H1 (cell line): ENCODE results near the gene NPFFR1. TPM values are rescaled to one million over a fixed set of nuclear protein-coding genes. Genes with fewer than 3 reads are reported as not detected.

Experiments used
- CTCF ChIA-PET: fragments of 300-600 bp; sonication (Branson Sonifier 250); formaldehyde crosslinking; loops from one replicate; lab custom pipeline; 2021; ENCODE audit not compliant: partially characterized antibody; lab: Charles Lee
- POLR2A ChIA-PET: fragments of 300-600 bp; sonication (Branson Sonifier 250); formaldehyde crosslinking; loops from one replicate; lab custom pipeline; 2021; ENCODE audit warnings: inconsistent platforms; ENCODE audit not compliant: partially characterized antibody; lab: Charles Lee
- DNase-seq, 2 experiments: peaks; one replicate each; pipeline versions ENCODE4 v3.0.0 to v3.0.0-alpha.2; 2010 to 2022; ENCODE audit warnings: low spot score in 2 of 2, low read depth in 1 of 2, mixed read lengths in 1 of 2
- FAIRE-seq: peaks from 2 replicates; lab custom pipeline; 2011; peaks lifted over from hg19 to GRCh38; lab: Jason Lieb, UNC
- H2AFZ ChIP-seq: 2 replicates; pipeline ENCODE4 v1.8.1; 2012; ENCODE audit warnings: low read length, inconsistent platforms
- H2AK5ac ChIP-seq: 2 replicates; pipeline ENCODE4 v1.6.1; 2013; ENCODE audit warnings: low read depth, low read length
- H2BK120ac ChIP-seq: replicated peaks from 2 replicates; pipeline ENCODE3; 2013; ENCODE audit warnings: low read depth, low read length, inconsistent platforms
- H2BK12ac ChIP-seq: 2 replicates; pipeline ENCODE4 v1.6.1; 2013; ENCODE audit warnings: low read depth, low read length
- H2BK15ac ChIP-seq: 2 replicates; pipeline ENCODE4 v1.6.1; 2013; ENCODE audit warnings: low read length
- H2BK20ac ChIP-seq: 2 replicates; pipeline ENCODE4 v1.6.1; 2013; ENCODE audit warnings: low read length
- H2BK5ac ChIP-seq: 2 replicates; pipeline ENCODE4 v1.6.1; 2013; ENCODE audit warnings: low read depth, low read length
- H3K14ac ChIP-seq: 2 replicates; pipeline ENCODE4 v1.6.1; 2013; ENCODE audit warnings: inconsistent platforms; ENCODE audit not compliant: insufficient read length
- H3K18ac ChIP-seq: 2 replicates; pipeline ENCODE4 v1.6.1; 2013; ENCODE audit warnings: low read length; ENCODE audit errors: extremely low read depth
- H3K23ac ChIP-seq: 2 replicates; pipeline ENCODE4 v1.6.1; 2013; ENCODE audit warnings: inconsistent platforms; ENCODE audit not compliant: insufficient read length
- H3K23me2 ChIP-seq: 2 replicates; pipeline ENCODE4 v1.6.1; 2013; ENCODE audit warnings: low read depth, low read length
- H3K27ac ChIP-seq: 2 replicates; pipeline ENCODE4 v1.6.1; 2011; ENCODE audit warnings: low read depth, low read length, inconsistent platforms
- H3K27me3 ChIP-seq, 4 experiments: replicated peaks in 1 of 4; 1 replicate in 1 of 4; 2 replicates in 3 of 4; pipeline versions ENCODE4 v1.6.1 to v1.8.1; 2011 to 2013; ENCODE audit warnings: low read length in 3 of 4, mild to moderate bottlenecking in 3 of 4, inconsistent platforms in 2 of 4, mixed read lengths in 2 of 4, moderate library complexity in 1 of 4; ENCODE audit not compliant: control insufficient read depth in 3 of 4, insufficient read depth in 3 of 4; ENCODE audit errors: extremely low read depth in 1 of 4
- H3K36me3 ChIP-seq, 4 experiments: 2 replicates each; pipeline versions ENCODE4 v1.6.1 to v1.8.1; 2011 to 2013; ENCODE audit warnings: mild to moderate bottlenecking in 4 of 4, low read length in 3 of 4, moderate library complexity in 2 of 4, control low read depth in 1 of 4, inconsistent platforms in 1 of 4; ENCODE audit not compliant: insufficient read depth in 4 of 4, control insufficient read depth in 2 of 4
- H3K4ac ChIP-seq: replicated peaks from 2 replicates; pipeline ENCODE3; 2013; ENCODE audit warnings: low read length, low read depth, mixed read lengths, inconsistent platforms; ENCODE audit not compliant: insufficient read length
- H3K4me1 ChIP-seq, 4 experiments: replicated peaks in 1 of 4; 1 replicate in 1 of 4; 2 replicates in 3 of 4; pipeline versions ENCODE4 v1.6.1 to v1.8.1; 2011 to 2013; ENCODE audit warnings: low read length in 3 of 4, inconsistent platforms in 2 of 4, mixed read lengths in 1 of 4; ENCODE audit not compliant: insufficient read depth in 4 of 4, control insufficient read depth in 3 of 4
- H3K4me2 ChIP-seq, 2 experiments: 2 replicates each; pipeline versions ENCODE4 v1.6.1 to v1.8.1; 2011 to 2013; ENCODE audit warnings: low read depth in 2 of 2, low read length in 2 of 2, control low read depth in 1 of 2, inconsistent platforms in 1 of 2, mild to moderate bottlenecking in 1 of 2; ENCODE audit not compliant: insufficient read depth in 1 of 2
- H3K4me3 ChIP-seq, 4 experiments: fragments of 200-600, 300-600 bp in 1 of 4; sonication (generic), shearing (Covaris generic), sonication (Bioruptor Twin) in 1 of 4; 2 replicates each; pipeline versions ENCODE4 v1.5.1 to v1.8.1; 2011 to 2016; ENCODE audit warnings: low read length in 4 of 4, low read depth in 3 of 4, control low read depth in 2 of 4, inconsistent platforms in 2 of 4, mild to moderate bottlenecking in 2 of 4, mixed read lengths in 1 of 4, moderate library complexity in 1 of 4; ENCODE audit not compliant: insufficient read depth in 2 of 4; ENCODE audit errors: extremely low read depth in 1 of 4
- H3K56ac ChIP-seq: replicated peaks from 2 replicates; pipeline ENCODE3; 2013; ENCODE audit warnings: low read depth, mild to moderate bottlenecking, mixed read lengths, low read length, inconsistent platforms; ENCODE audit not compliant: insufficient read length
- H3K79me1 ChIP-seq: 2 replicates; pipeline ENCODE4 v1.6.1; 2013; ENCODE audit warnings: low read depth, low read length, control low read depth
- H3K79me2 ChIP-seq, 2 experiments: 2 replicates each; pipeline versions ENCODE4 v1.6.1 to v1.8.1; 2012 to 2013; ENCODE audit warnings: low read length in 2 of 2, mild to moderate bottlenecking in 2 of 2, inconsistent platforms in 1 of 2; ENCODE audit not compliant: insufficient read depth in 2 of 2, control insufficient read depth in 1 of 2
- H3K9ac ChIP-seq, 4 experiments: replicated peaks in 1 of 4; 1 replicate in 1 of 4; 2 replicates in 3 of 4; pipeline versions ENCODE4 v1.6.1 to v1.8.1; 2011 to 2013; ENCODE audit warnings: low read depth in 3 of 4, low read length in 3 of 4, control low read depth in 2 of 4, mild to moderate bottlenecking in 2 of 4, moderate library complexity in 2 of 4, inconsistent platforms in 1 of 4; ENCODE audit errors: extremely low read depth in 1 of 4
- H3K9me3 ChIP-seq, 2 experiments: 2 replicates each; pipeline versions ENCODE4 v1.6.1 to v1.8.1; 2012 to 2013; ENCODE audit warnings: mild to moderate bottlenecking in 2 of 2, moderate library complexity in 2 of 2, control low read depth in 1 of 2, inconsistent platforms in 1 of 2, low read depth in 1 of 2, low read length in 1 of 2, mixed read lengths in 1 of 2; ENCODE audit not compliant: insufficient read depth in 2 of 2
- H4K20me1 ChIP-seq, 2 experiments: replicated peaks in 1 of 2; 2 replicates each; pipeline versions ENCODE3 to v1.8.1; 2011 to 2013; ENCODE audit warnings: inconsistent platforms in 2 of 2, low read length in 2 of 2, mild to moderate bottlenecking in 1 of 2; ENCODE audit not compliant: insufficient read depth in 2 of 2, control insufficient read depth in 1 of 2
- H4K5ac ChIP-seq: 2 replicates; pipeline ENCODE4 v1.6.1; 2013; ENCODE audit warnings: low read length, low read depth, mixed read lengths, inconsistent platforms; ENCODE audit not compliant: insufficient read length
- H4K8ac ChIP-seq: 2 replicates; pipeline ENCODE4 v1.8.0; 2013; ENCODE audit warnings: mild to moderate bottlenecking, moderate library complexity, low read length, inconsistent platforms; ENCODE audit not compliant: insufficient read depth; ENCODE audit errors: extremely low read depth
- H4K91ac ChIP-seq: replicated peaks from 2 replicates; pipeline ENCODE3; 2013; ENCODE audit warnings: low read length, mixed read lengths, inconsistent platforms; ENCODE audit not compliant: insufficient read length
- RAD21 ChIP-seq, 2 experiments: IDR thresholded peaks in 1 of 2; conservative IDR thresholded peaks in 1 of 2; 2 replicates each; pipeline ENCODE4 v1.6.1; 2011; ENCODE audit warnings: low read depth in 2 of 2, low read length in 2 of 2, improper control_type of control experiment in 1 of 2, inconsistent platforms in 1 of 2, mild to moderate bottlenecking in 1 of 2, moderate library complexity in 1 of 2
- SIN3A ChIP-seq, 2 experiments: IDR thresholded peaks in 1 of 2; conservative IDR thresholded peaks in 1 of 2; 2 replicates each; pipeline ENCODE4 v1.6.1; 2011 to 2012; ENCODE audit warnings: low read length in 2 of 2, improper control_type of control experiment in 1 of 2, low read depth in 1 of 2, mild to moderate bottlenecking in 1 of 2
- WGBS, 2 experiments: shearing (Covaris generic) in 1 of 2; methylation state at CpG; one replicate each; pipeline versions ENCODE4 v1.1.6 to v1.1.7; 2013 to 2015; ENCODE audit warnings: low lambda C conversion rate in 2 of 2, mixed read lengths in 2 of 2, inconsistent platforms in 1 of 2, low coverage in 1 of 2, missing lambda C conversion rate in 1 of 2; ENCODE audit not compliant: insufficient replicate concordance in 2 of 2, insufficient coverage in 1 of 2, insufficient read length in 1 of 2; ENCODE audit errors: extremely low coverage in 1 of 2, missing lambda C conversion rate in 1 of 2; 5-methylcytosine and 5-hydroxymethylcytosine counted together
- polyA plus RNA-seq, 7 experiments: library from polyadenylated mRNA; depleted of rRNA in 3 of 7; stranded (reverse) in 5 of 7; unstranded in 2 of 7; fragments of >200 nt in 5 of 7; fragments of 200-250 nt in 2 of 7; gene quantifications; 1 replicate in 5 of 7; 2 replicates in 1 of 7; 4 replicates in 1 of 7; pipeline versions ENCODE4 v1.2.1 to v1.2.3, GENCODE V29; 2011 to 2013; ENCODE audit warnings: missing spikeins in 2 of 7, mixed read lengths in 2 of 7
- total RNA-seq: library from RNA; stranded (reverse); fragmentation: NEBNext Ultra II Directional; extraction: Animal tissue kit (Norgen Biotek cat#: 25700); gene quantifications from 2 replicates; pipeline ENCODE4 v1.2.1, GENCODE V29; 2021
- TF ChIP-seq, protein P1 (sequence below): IDR thresholded peaks from 2 replicates; pipeline ENCODE4 v1.6.1; 2012; ENCODE audit warnings: low read length, inconsistent platforms
- TF ChIP-seq, protein P2 (sequence below): IDR thresholded peaks from 2 replicates; pipeline ENCODE4 v1.6.1; 2012; ENCODE audit warnings: inconsistent platforms
- TF ChIP-seq, protein P3 (sequence below), 3 experiments: IDR thresholded peaks; 1 replicate in 2 of 3; 2 replicates in 1 of 3; pipeline versions ENCODE4 v1.5.1 to v1.6.1; 2011; ENCODE audit warnings: low read length in 3 of 3, mild to moderate bottlenecking in 3 of 3, inconsistent platforms in 2 of 3, low read depth in 1 of 3, moderate library complexity in 1 of 3; ENCODE audit not compliant: insufficient read depth in 1 of 3; ENCODE audit errors: control extremely low read depth in 1 of 3

Gene NPFFR1
- total and polyA plus RNA-seq, 2 of the 8 experiments (the other 6 are each of a cell fraction or from before 2014, with no cell fraction given) = 0.02 to 0.06 TPM

DNA sequence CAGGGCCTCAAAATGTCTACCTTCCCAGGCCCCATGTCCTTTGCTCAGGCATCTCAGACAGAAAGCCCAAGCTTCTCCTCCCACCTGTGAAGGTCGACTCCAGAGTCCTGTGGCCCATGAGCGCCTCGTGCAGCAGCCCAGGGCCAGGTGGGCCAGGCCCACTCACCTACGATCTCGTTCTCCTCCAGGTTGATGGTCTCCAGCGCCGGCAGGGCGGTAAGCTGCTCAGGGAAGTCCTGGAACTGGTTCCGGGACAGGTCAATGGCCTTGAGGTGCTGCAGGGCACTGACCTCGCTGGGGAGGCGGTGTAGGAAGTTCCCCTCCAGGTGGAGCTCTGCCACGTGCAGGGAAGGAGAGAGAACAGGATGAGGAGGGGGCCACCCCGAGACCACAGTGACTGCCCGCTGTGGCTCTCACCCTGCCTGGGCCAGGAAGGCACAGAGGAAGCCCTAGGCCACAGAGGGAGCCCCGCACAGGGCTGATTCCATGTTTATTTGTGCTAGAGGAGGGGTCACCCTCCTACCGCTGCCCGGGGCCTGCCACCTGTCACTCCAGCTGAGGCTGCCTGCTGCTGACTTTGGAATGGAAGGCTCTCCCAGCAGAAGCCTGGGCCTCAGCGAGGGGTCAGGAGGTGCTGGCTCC is 40.0 kb upstream of the NPFFR1 start:
- no peaks in the 10 kb centered on the region for H4K20me1 ChIP-seq
- H3K4me2 ChIP-seq = no peak overlapping the region
- H3K27me3 ChIP-seq = no peaks in the 10 kb centered on the region
- peak overlapping the region; percentile 45 for H4K8ac ChIP-seq
- no peak for FAIRE-seq
- no peaks in the 10 kb centered on the region; the same call in 1 of the 2 replicates for H3K79me1 ChIP-seq
- H3K14ac ChIP-seq = no peak overlapping the region
- no peak overlapping the region for H2BK120ac ChIP-seq
- TF ChIP-seq, protein P1, sequence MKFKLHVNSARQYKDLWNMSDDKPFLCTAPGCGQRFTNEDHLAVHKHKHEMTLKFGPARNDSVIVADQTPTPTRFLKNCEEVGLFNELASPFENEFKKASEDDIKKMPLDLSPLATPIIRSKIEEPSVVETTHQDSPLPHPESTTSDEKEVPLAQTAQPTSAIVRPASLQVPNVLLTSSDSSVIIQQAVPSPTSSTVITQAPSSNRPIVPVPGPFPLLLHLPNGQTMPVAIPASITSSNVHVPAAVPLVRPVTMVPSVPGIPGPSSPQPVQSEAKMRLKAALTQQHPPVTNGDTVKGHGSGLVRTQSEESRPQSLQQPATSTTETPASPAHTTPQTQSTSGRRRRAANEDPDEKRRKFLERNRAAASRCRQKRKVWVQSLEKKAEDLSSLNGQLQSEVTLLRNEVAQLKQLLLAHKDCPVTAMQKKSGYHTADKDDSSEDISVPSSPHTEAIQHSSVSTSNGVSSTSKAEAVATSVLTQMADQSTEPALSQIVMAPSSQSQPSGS = no peak
- TF ChIP-seq, protein P2, sequence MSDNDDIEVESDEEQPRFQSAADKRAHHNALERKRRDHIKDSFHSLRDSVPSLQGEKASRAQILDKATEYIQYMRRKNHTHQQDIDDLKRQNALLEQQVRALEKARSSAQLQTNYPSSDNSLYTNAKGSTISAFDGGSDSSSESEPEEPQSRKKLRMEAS = peak; percentile 84
- TF ChIP-seq RAD21 (IDR thresholded peaks at IDR 0.05 in 1 of 2, conservative IDR thresholded peaks at IDR 0.05 in 1 of 2; ENCODE audit: low read depth in 2 of 2, low read length in 2 of 2) = peak; percentile 19 to 33; a peak in 2 of 4 replicates
- TF ChIP-seq, protein P3, sequence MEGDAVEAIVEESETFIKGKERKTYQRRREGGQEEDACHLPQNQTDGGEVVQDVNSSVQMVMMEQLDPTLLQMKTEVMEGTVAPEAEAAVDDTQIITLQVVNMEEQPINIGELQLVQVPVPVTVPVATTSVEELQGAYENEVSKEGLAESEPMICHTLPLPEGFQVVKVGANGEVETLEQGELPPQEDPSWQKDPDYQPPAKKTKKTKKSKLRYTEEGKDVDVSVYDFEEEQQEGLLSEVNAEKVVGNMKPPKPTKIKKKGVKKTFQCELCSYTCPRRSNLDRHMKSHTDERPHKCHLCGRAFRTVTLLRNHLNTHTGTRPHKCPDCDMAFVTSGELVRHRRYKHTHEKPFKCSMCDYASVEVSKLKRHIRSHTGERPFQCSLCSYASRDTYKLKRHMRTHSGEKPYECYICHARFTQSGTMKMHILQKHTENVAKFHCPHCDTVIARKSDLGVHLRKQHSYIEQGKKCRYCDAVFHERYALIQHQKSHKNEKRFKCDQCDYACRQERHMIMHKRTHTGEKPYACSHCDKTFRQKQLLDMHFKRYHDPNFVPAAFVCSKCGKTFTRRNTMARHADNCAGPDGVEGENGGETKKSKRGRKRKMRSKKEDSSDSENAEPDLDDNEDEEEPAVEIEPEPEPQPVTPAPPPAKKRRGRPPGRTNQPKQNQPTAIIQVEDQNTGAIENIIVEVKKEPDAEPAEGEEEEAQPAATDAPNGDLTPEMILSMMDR (IDR thresholded peaks at IDR 0.05; ENCODE audit: control extremely low read depth in 1 of 3, insufficient read depth in 1 of 3, low read depth in 1 of 3, low read length in 3 of 3) = peak; percentile 29 to 62 (median 56); a peak in 3 of 4 replicates
- no peak for TF ChIP-seq SIN3A (conservative IDR thresholded peaks at IDR 0.05 in 1 of 2, IDR thresholded peaks at IDR 0.05 in 1 of 2; ENCODE audit: low read depth in 1 of 2, low read length in 2 of 2)
- WGBS, 2 experiments = 79% methylated on average over 18 of the region's 18 CpGs; no CpG with 5 or more reads in 1 of the 2 experiments
- no peak overlapping the region for H3K4ac ChIP-seq
- H3K79me2 ChIP-seq = no peaks in the 10 kb centered on the region
- H3K23me2 ChIP-seq = no peaks in the 10 kb centered on the region
- CTCF ChIA-PET = interaction anchor here (0.7 to 4.3 kb wide), 24 partner anchors 8 to 124 kb away, joined by 3 to 40 read pairs (median 4); no protein-coding TSS in a partner anchor
- POLR2A ChIA-PET = interaction anchor here (1.1 to 1.8 kb wide), 3 partner anchors 12 to 80 kb away, joined by 3 to 7 read pairs (median 4); partner anchors contain the start of gene EIF4EBP2
- no peak overlapping the region for H3K56ac ChIP-seq
- H2BK5ac ChIP-seq = peak overlapping the region; percentile 26; the same call in 1 of the 2 replicates
- H2BK12ac ChIP-seq = no peak overlapping the region
- H3K4me3 ChIP-seq = no peak overlapping the region
- no peaks in the 10 kb centered on the region for H3K9me3 ChIP-seq
- DNase-seq = peak in 1 of 2 experiments; percentile 63
- H3K18ac ChIP-seq = no peak overlapping the region
- H3K4me1 ChIP-seq = peaks cover 0 to 17% (median 9%) of the 10 kb centered on the region in 4 experiments; a peak in 6 of 7 replicates
- H2AFZ ChIP-seq = no peak overlapping the region
- peak overlapping the region; percentile 22 for H4K91ac ChIP-seq
- no peak overlapping the region for H4K5ac ChIP-seq
- no peaks in the 10 kb centered on the region for H3K36me3 ChIP-seq
- no peak overlapping the region for H2AK5ac ChIP-seq
- no peak overlapping the region for H3K27ac ChIP-seq
- no peak overlapping the region for H3K9ac ChIP-seq
- H2BK20ac ChIP-seq = no peak overlapping the region
- no peak overlapping the region for H3K23ac ChIP-seq
- H2BK15ac ChIP-seq = no peak overlapping the region; the same call in 1 of the 2 replicates
